SK-N-MC (cell line): ENCODE measurements around the gene KIF5A.
A peak's percentile ranks its signal among the peaks of the same experiment; 100 is the strongest.

Experiments used
- DNase-seq: peaks from one replicate; pipeline ENCODE4 v3.0.0-alpha.2; 2011; ENCODE audit warnings: low read depth, low spot score
- H3K27ac ChIP-seq: fragments of 200-600 bp; sonication (generic); 2 replicates; pipeline ENCODE4 v1.5.1; 2016; ENCODE audit warnings: mixed run types
- H3K36me3 ChIP-seq: fragments of 200-600 bp; sonication (generic); 2 replicates; pipeline ENCODE4 v1.6.1; 2017; ENCODE audit warnings: antibody characterized with exemption, low read length, mixed read lengths; ENCODE audit not compliant: insufficient read depth
- H3K4me3 ChIP-seq: fragments of 200-600 bp; sonication (generic); 2 replicates; pipeline ENCODE4 v1.5.1; 2016
- H3K9ac ChIP-seq: fragments of 200-600 bp; sonication (generic); 2 replicates; pipeline ENCODE4 v1.8.0; 2017; ENCODE audit warnings: mixed run types, mixed read lengths; ENCODE audit not compliant: insufficient read length
- H3K9me3 ChIP-seq: fragments of 200-600 bp; sonication (generic); 2 replicates; pipeline ENCODE4 v1.6.1; 2017; ENCODE audit warnings: low read depth, mild to moderate bottlenecking, antibody characterized with exemption, low read length, moderate library complexity, mixed read lengths
- EZH2 ChIP-seq: fragments of 200-600 bp; sonication (generic); IDR thresholded peaks from one replicate; pipeline ENCODE4 v1.6.1; 2017; ENCODE audit warnings: antibody characterized with exemption
- FOXP2 ChIP-seq: optimal IDR thresholded peaks from 2 replicates; pipeline ENCODE3; 2011; ENCODE audit warnings: mild to moderate bottlenecking, moderate library complexity; ENCODE audit not compliant: insufficient read depth; ENCODE audit errors: extremely low read length, control extremely low read depth
- POLR2AphosphoS5 ChIP-seq: IDR thresholded peaks from 2 replicates; pipeline ENCODE4 v1.6.1; 2012; ENCODE audit warnings: mild to moderate bottlenecking, low read depth, low read length, borderline replicate concordance

Gene KIF5A

GRCh38 chr12:57524814-57525614 is 24.8 kb upstream of the KIF5A start:
- H3K9ac ChIP-seq, result no peak overlapping the region
- H3K36me3 ChIP-seq, result peaks cover 60% of the 10 kb centered on the region
- DNase-seq, result no peak
- H3K9me3 ChIP-seq, result no peaks in the 10 kb centered on the region
- TF ChIP-seq EZH2 (no peak), FOXP2 (no peak), POLR2AphosphoS5 (no peak)
- no peak overlapping the region; the same call in 1 of the 2 replicates for H3K27ac ChIP-seq
- H3K4me3 ChIP-seq, result peak overlapping the region; percentile 98

DNA sequence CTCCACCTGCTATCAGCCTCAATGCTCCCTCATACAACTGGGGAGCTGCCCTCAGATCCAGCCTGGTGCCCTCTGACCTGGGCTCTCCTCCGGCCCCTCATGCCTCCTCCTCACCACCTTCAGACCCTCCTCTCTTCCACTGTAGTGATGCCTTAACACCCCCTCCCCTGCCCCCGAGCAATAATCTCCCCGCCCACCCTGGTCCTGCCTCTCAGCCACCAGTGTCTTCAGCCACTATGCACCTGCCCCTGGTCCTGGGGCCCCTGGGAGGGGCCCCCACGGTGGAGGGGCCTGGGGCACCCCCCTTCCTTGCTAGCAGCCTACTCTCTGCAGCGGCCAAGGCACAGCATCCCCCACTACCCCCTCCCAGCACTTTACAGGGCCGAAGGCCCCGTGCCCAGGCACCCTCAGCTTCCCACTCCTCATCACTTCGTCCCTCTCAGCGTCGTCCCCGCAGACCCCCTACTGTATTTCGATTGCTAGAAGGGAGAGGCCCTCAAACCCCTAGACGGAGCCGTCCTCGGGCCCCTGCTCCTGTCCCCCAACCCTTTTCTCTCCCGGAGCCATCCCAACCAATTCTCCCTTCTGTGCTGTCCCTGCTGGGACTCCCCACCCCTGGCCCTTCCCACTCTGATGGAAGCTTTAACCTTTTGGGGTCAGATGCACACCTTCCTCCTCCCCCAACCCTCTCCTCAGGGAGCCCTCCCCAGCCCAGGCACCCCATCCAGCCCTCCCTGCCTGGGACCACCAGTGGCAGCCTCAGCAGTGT is 24.0 kb upstream of the KIF5A start:
- Histone ChIP-seq H3K9ac (no peak overlapping the region), H3K36me3 (peaks cover 67% of the 10 kb centered on the region), H3K4me3 (no peak overlapping the region), H3K9me3 (no peaks in the 10 kb centered on the region), H3K27ac (no peak overlapping the region)
- TF ChIP-seq FOXP2 (no peak), POLR2AphosphoS5 (no peak), EZH2 (no peak)
- no peak for DNase-seq

DNA sequence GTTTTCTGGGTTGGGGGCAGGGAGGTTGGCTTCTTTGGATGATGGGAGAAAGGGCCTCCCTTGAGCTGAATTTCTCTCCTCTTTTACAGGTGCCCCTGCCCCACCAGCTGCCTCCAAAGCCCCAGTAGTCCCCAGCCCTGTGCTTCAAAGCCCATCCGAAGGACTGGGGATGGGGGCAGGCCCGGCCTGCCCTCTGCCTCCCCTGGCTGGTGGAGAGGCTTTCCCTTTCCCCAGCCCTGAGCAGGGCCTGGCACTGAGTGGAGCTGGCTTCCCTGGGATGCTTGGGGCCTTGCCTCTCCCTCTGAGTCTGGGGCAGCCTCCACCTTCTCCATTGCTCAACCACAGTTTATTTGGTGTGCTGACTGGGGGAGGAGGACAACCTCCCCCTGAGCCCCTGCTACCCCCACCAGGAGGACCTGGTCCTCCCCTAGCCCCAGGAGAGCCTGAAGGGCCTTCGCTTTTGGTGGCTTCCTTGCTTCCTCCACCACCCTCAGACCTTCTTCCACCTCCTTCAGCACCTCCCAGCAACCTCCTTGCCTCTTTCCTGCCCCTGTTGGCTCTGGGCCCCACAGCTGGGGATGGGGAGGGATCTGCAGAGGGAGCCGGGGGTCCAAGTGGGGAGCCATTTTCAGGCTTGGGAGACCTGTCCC is 23.2 kb upstream of the KIF5A start:
- Histone ChIP-seq H3K36me3 (peaks cover 75% of the 10 kb centered on the region), H3K27ac (no peak overlapping the region), H3K9me3 (no peaks in the 10 kb centered on the region), H3K4me3 (no peak overlapping the region), H3K9ac (no peak overlapping the region)
- no peak for TF ChIP-seq POLR2AphosphoS5
- DNase-seq, result no peak

- peaks cover 80% of the 10 kb centered on the region for H3K36me3 ChIP-seq
- no peak for TF ChIP-seq FOXP2
- TF ChIP-seq EZH2, result no peak
- TF ChIP-seq POLR2AphosphoS5, result no peak
- 0 out of 2 replicates have a peak overlapping the region, but pooled peaks have one; percentile 42 for H3K27ac ChIP-seq
- no peak overlapping the region for H3K4me3 ChIP-seq
- DNase-seq, result no peak
- no peak overlapping the region for H3K9ac ChIP-seq
- no peaks in the 10 kb centered on the region for H3K9me3 ChIP-seq
Measured at GRCh38 chr12:57527184-57527583, 22.7 kb upstream of the KIF5A start.

DNA sequence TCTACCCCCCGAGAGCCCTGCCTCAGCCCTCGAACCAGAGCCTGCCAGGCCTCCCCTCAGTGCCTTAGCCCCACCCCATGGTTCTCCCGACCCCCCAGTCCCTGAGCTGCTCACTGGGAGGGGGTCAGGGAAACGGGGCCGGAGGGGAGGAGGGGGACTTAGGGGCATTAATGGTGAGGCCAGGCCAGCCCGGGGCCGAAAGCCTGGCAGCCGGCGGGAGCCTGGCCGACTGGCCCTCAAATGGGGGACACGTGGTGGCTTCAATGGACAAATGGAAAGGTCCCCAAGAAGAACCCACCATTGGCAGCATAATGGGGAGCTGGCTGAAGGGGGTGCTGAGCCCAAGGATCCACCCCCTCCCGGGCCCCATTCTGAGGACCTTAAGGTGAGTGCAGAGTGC is 21.7 kb upstream of the KIF5A start:
- no peak overlapping the region for H3K9ac ChIP-seq
- no peak for TF ChIP-seq FOXP2
- TF ChIP-seq EZH2, result no peak
- TF ChIP-seq POLR2AphosphoS5, result no peak
- H3K4me3 ChIP-seq, result no peak overlapping the region
- no peaks in the 10 kb centered on the region for H3K9me3 ChIP-seq
- no peak overlapping the region for H3K27ac ChIP-seq
- H3K36me3 ChIP-seq, result peaks cover 90% of the 10 kb centered on the region
- DNase-seq, result no peak

DNA sequence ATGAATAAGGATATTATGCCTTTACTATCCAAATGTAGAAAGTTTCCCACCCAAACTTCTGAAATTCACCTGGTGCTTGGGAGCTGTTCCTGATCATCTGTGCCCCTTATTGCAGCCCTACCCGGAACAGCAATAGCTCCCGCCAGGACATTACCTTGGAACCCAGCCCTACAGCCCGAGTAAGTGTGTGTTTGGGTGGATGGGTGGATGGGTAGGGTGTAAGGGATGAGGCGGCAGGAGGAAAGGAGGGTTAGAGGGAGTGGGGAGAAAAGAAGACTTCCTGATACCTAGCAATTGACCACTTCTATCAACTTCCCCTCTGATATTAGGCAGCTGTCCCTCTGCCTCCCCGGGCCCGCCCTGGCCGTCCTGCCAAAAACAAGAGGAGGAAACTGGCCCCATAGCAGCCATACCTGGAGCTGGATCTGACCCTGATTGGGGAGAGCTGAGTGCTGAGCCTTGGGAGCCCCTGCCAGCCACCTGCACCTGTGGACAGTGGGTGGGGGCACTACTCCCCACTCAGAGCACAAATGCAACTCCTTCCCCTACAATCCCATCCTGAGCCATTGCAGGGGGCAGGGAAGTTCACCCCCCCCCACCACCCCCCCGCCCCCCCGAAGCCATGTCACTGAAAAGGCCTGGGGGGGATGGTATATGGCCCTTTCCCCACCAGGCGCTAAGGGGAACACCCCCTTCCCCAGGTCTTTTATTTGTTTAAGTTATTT is 20.9 kb upstream of the KIF5A start:
- peak overlapping the region; percentile 19; the same call in 1 of the 2 replicates for H3K27ac ChIP-seq
- no peak for DNase-seq
- no peak overlapping the region for H3K9ac ChIP-seq
- peaks cover 93% of the 10 kb centered on the region for H3K36me3 ChIP-seq
- no peak; the same call in 1 of the 2 replicates for TF ChIP-seq POLR2AphosphoS5
- no peak for TF ChIP-seq FOXP2
- TF ChIP-seq EZH2, result no peak
- H3K4me3 ChIP-seq, result no peak overlapping the region
- H3K9me3 ChIP-seq, result no peaks in the 10 kb centered on the region

- H3K36me3 ChIP-seq, result peaks cover 92% of the 10 kb centered on the region
- TF ChIP-seq EZH2 (no peak), POLR2AphosphoS5 (no peak; the same call in none of the 2 replicates), FOXP2 (no peak)
- no peaks in the 10 kb centered on the region for H3K9me3 ChIP-seq
- no peak overlapping the region for H3K9ac ChIP-seq
- no peak for DNase-seq
- H3K4me3 ChIP-seq, result no peak overlapping the region
- H3K27ac ChIP-seq, result peak overlapping the region; percentile 35; the same call in 1 of the 2 replicates
Measured at GRCh38 chr12:57529831-57530230, 20.0 kb upstream of the KIF5A start.
